WTC11 (cell line): Measurements from ENCODE around the gene CCDC116.

Experiments
- ETV6 ChIP-seq: sonication (generic); formaldehyde crosslinking; IDR thresholded peaks from 2 replicates; pipeline ENCODE4 v1.8.1; 2022; ENCODE audit warnings: mild to moderate bottlenecking, missing genetic modification reagents
- NR3C1 ChIP-seq: sonication (generic); formaldehyde crosslinking; conservative IDR thresholded peaks from 2 replicates; pipeline ENCODE4 v1.8.1; 2023; ENCODE audit warnings: low read depth, mild to moderate bottlenecking, missing genetic modification reagents
- SP1 ChIP-seq: sonication (generic); formaldehyde crosslinking; conservative IDR thresholded peaks from 2 replicates; pipeline ENCODE4 v1.8.1; 2022; ENCODE audit warnings: missing genetic modification reagents
- TP53 ChIP-seq: sonication (generic); formaldehyde crosslinking; IDR thresholded peaks from 2 replicates; pipeline ENCODE4 v1.8.1; 2023; ENCODE audit warnings: mild to moderate bottlenecking, missing genetic modification reagents
- ZNF232 ChIP-seq: sonication (generic); formaldehyde crosslinking; IDR thresholded peaks from 2 replicates; pipeline ENCODE4 v1.8.0; 2022; ENCODE audit warnings: mild to moderate bottlenecking, missing genetic modification reagents
- TF ChIP-seq, protein P1 (sequence below): fragments of 200-600 bp; IDR thresholded peaks from 2 replicates; pipeline ENCODE4 v1.8.0; 2022; ENCODE audit warnings: antibody characterized with exemption
- TF ChIP-seq, protein P2 (sequence below): sonication (generic); formaldehyde crosslinking; IDR thresholded peaks from 2 replicates; pipeline ENCODE4 v1.8.0; 2022; ENCODE audit warnings: mild to moderate bottlenecking, missing genetic modification reagents
- TF ChIP-seq, protein P3 (sequence below): sonication (generic); formaldehyde crosslinking; IDR thresholded peaks from 2 replicates; pipeline ENCODE4 v1.8.1; 2022; ENCODE audit warnings: low read depth, missing genetic modification reagents, borderline replicate concordance

DNA sequence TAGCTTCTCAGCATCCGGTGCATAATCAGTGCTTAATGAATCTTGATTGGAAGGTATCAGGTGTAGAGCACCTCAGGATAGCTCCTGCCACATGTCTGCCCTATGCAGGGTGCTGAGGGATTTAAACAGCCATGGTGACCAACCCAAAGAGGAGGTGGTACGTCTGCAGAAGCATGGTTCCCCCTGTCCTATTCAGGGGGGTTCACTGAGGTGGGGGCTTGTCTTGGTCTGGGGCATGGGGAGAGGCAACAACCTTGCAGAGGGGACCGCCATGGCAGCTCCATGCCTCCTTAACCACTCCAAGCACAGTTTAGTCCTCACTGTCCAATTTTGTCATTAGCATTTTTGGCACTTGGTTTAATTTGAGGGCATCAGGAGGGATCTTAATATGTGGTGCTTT lies 40.1 kb upstream of the CCDC116 start:
- TF ChIP-seq, protein P1, sequence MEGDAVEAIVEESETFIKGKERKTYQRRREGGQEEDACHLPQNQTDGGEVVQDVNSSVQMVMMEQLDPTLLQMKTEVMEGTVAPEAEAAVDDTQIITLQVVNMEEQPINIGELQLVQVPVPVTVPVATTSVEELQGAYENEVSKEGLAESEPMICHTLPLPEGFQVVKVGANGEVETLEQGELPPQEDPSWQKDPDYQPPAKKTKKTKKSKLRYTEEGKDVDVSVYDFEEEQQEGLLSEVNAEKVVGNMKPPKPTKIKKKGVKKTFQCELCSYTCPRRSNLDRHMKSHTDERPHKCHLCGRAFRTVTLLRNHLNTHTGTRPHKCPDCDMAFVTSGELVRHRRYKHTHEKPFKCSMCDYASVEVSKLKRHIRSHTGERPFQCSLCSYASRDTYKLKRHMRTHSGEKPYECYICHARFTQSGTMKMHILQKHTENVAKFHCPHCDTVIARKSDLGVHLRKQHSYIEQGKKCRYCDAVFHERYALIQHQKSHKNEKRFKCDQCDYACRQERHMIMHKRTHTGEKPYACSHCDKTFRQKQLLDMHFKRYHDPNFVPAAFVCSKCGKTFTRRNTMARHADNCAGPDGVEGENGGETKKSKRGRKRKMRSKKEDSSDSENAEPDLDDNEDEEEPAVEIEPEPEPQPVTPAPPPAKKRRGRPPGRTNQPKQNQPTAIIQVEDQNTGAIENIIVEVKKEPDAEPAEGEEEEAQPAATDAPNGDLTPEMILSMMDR, result no peak
- TF ChIP-seq TP53 (CRISPR knock-in tag), result no peak
- TF ChIP-seq, protein P2, sequence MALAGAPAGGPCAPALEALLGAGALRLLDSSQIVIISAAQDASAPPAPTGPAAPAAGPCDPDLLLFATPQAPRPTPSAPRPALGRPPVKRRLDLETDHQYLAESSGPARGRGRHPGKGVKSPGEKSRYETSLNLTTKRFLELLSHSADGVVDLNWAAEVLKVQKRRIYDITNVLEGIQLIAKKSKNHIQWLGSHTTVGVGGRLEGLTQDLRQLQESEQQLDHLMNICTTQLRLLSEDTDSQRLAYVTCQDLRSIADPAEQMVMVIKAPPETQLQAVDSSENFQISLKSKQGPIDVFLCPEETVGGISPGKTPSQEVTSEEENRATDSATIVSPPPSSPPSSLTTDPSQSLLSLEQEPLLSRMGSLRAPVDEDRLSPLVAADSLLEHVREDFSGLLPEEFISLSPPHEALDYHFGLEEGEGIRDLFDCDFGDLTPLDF, result no peak
- no peak for TF ChIP-seq SP1 (CRISPR knock-in tag)
- TF ChIP-seq ZNF232 (CRISPR knock-in tag), result no peak
- no peak for TF ChIP-seq ETV6 (CRISPR knock-in tag)
- TF ChIP-seq, protein P3, sequence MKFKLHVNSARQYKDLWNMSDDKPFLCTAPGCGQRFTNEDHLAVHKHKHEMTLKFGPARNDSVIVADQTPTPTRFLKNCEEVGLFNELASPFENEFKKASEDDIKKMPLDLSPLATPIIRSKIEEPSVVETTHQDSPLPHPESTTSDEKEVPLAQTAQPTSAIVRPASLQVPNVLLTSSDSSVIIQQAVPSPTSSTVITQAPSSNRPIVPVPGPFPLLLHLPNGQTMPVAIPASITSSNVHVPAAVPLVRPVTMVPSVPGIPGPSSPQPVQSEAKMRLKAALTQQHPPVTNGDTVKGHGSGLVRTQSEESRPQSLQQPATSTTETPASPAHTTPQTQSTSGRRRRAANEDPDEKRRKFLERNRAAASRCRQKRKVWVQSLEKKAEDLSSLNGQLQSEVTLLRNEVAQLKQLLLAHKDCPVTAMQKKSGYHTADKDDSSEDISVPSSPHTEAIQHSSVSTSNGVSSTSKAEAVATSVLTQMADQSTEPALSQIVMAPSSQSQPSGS (CRISPR knock-in tag), result no peak
- no peak for TF ChIP-seq NR3C1 (CRISPR knock-in tag)
